HepG2 (cell line): Measurements from ENCODE around the gene CAMSAP1. TPM values are rescaled to one million over a fixed set of nuclear protein-coding genes. Genes with fewer than 3 reads are reported as not detected.
A peak's percentile ranks its signal among the peaks of the same experiment; 100 is the strongest.

Source experiments
- FOXP4 ChIP-seq: sonication (generic); formaldehyde crosslinking; IDR thresholded peaks from 2 replicates; pipeline ENCODE4 v1.4.0; 2020; ENCODE audit warnings: missing genetic modification reagents
- HNRNPLL ChIP-seq: fragments of 200-400 bp; formaldehyde crosslinking; IDR thresholded peaks from 2 replicates; pipeline ENCODE4 v1.6.1; 2017; ENCODE audit warnings: mild to moderate bottlenecking, low read depth, low read length; ENCODE audit not compliant: poor library complexity, severe bottlenecking
- HOXA3 ChIP-seq: sonication (generic); formaldehyde crosslinking; IDR thresholded peaks from 2 replicates; pipeline ENCODE4 v1.5.0; 2020; ENCODE audit warnings: missing genetic modification reagents
- IRF2 ChIP-seq: IDR thresholded peaks from 2 replicates; pipeline ENCODE4 v1.6.1; 2018; ENCODE audit warnings: missing genetic modification reagents, missing compliant biosample characterization
- LRRFIP1 ChIP-seq: sonication (generic); formaldehyde crosslinking; conservative IDR thresholded peaks from 2 replicates; pipeline ENCODE4 v1.4.0; 2020; ENCODE audit warnings: missing genetic modification reagents
- MTF1 ChIP-seq: sonication (generic); formaldehyde crosslinking; IDR thresholded peaks from 2 replicates; pipeline ENCODE4 v1.5.0; 2020; ENCODE audit warnings: missing genetic modification reagents
- POGZ ChIP-seq: sonication (generic); formaldehyde crosslinking; IDR thresholded peaks from 2 replicates; pipeline ENCODE4 v1.4.0; 2020; ENCODE audit warnings: mild to moderate bottlenecking, missing genetic modification reagents
- REXO4 ChIP-seq: sonication (generic); formaldehyde crosslinking; IDR thresholded peaks from 2 replicates; pipeline ENCODE4 v1.8.0; 2022; ENCODE audit warnings: missing genetic modification reagents, mild to moderate bottlenecking, borderline replicate concordance
- SALL2 ChIP-seq: sonication (generic); formaldehyde crosslinking; IDR thresholded peaks from 2 replicates; pipeline ENCODE4 v1.8.1; 2023; ENCODE audit warnings: mild to moderate bottlenecking, missing genetic modification reagents, inconsistent platforms
- SRF ChIP-seq: IDR thresholded peaks from 2 replicates; pipeline ENCODE4 v1.6.1; 2011; ENCODE audit warnings: mild to moderate bottlenecking, low read depth, low read length, moderate library complexity
- TCF7L2 ChIP-seq: IDR thresholded peaks from 2 replicates; pipeline ENCODE4 v1.6.1; 2011; ENCODE audit warnings: mild to moderate bottlenecking, low read depth, low read length, moderate library complexity
- THAP7 ChIP-seq: sonication (generic); formaldehyde crosslinking; IDR thresholded peaks from 2 replicates; pipeline ENCODE4 v1.8.1; 2023; ENCODE audit warnings: mild to moderate bottlenecking, missing genetic modification reagents
- ZFP90 ChIP-seq: sonication (generic); formaldehyde crosslinking; IDR thresholded peaks from 2 replicates; pipeline ENCODE4 v1.8.0; 2022; ENCODE audit warnings: missing genetic modification reagents, mild to moderate bottlenecking, inconsistent platforms, borderline replicate concordance
- ZFX ChIP-seq: sonication (generic); formaldehyde crosslinking; IDR thresholded peaks from 2 replicates; pipeline ENCODE4 v1.4.0; 2020; ENCODE audit warnings: mild to moderate bottlenecking, low read depth, missing genetic modification reagents, moderate library complexity
- ZNF225 ChIP-seq: sonication (generic); formaldehyde crosslinking; IDR thresholded peaks from 2 replicates; pipeline ENCODE4 v1.4.0; 2020; ENCODE audit warnings: mild to moderate bottlenecking, missing genetic modification reagents
- ZNF232 ChIP-seq: sonication (generic); formaldehyde crosslinking; IDR thresholded peaks from 2 replicates; pipeline ENCODE4 v1.4.0; 2020; ENCODE audit warnings: missing genetic modification reagents, borderline replicate concordance
- ZNF30 ChIP-seq: sonication (generic); formaldehyde crosslinking; IDR thresholded peaks from 2 replicates; pipeline ENCODE4 v1.5.0; 2020; ENCODE audit warnings: mild to moderate bottlenecking, missing genetic modification reagents
- ZNF326 ChIP-seq: sonication (generic); formaldehyde crosslinking; IDR thresholded peaks from 2 replicates; pipeline ENCODE4 v1.4.0; 2020; ENCODE audit warnings: missing genetic modification reagents, borderline replicate concordance
- ZNF441 ChIP-seq: sonication (generic); formaldehyde crosslinking; IDR thresholded peaks from 2 replicates; pipeline ENCODE4 v1.7.0; 2021; ENCODE audit warnings: missing genetic modification reagents, borderline replicate concordance
- ZNF678 ChIP-seq: sonication (generic); formaldehyde crosslinking; IDR thresholded peaks from 2 replicates; pipeline ENCODE4 v1.4.0; 2020; ENCODE audit warnings: mild to moderate bottlenecking, missing genetic modification reagents
- polyA plus RNA-seq, 8 experiments: library from polyadenylated mRNA; depleted of rRNA in 3 of 8; stranded (reverse) in 7 of 8; unstranded in 1 of 8; fragments of >200 nt; fragmentation: Illumina TruSeq in 4 of 8; extraction: Trizol in 4 of 8; gene quantifications; 2 replicates each; pipeline versions ENCODE4 v1.2.1 to v1.2.3, GENCODE V29; 2011 to 2016; ENCODE audit warnings: low read depth in 4 of 8, missing spikeins in 1 of 8, mixed read lengths in 1 of 8; ENCODE audit not compliant: insufficient read depth in 1 of 8
- total RNA-seq, 5 experiments: library from RNA; depleted of rRNA; stranded (reverse); fragments of >200 nt; fragmentation: Illumina TruSeq; extraction: Trizol; gene quantifications; 2 replicates each; pipeline ENCODE4 v1.2.3, GENCODE V29; 2016; ENCODE audit warnings: low read depth in 1 of 5
- TF ChIP-seq, protein P1 (sequence below): IDR thresholded peaks from 2 replicates; pipeline ENCODE4 v1.6.1; 2016; ENCODE audit warnings: mild to moderate bottlenecking
- TF ChIP-seq, protein P2 (sequence below): sonication (generic); formaldehyde crosslinking; IDR thresholded peaks from 2 replicates; pipeline ENCODE4 v1.9.0; 2021; ENCODE audit warnings: missing genetic modification reagents, borderline replicate concordance

The CAMSAP1 gene
- total and polyA plus RNA-seq, 2 of the 13 experiments (the other 11 are each of a cell fraction or from before 2014, with no cell fraction given), result 3.8 to 12.4 TPM

GRCh38 chr9:135908093-135908753, 877 bp upstream of the CAMSAP1 start (continued):
- TF ChIP-seq ZNF326 (CRISPR knock-in tag) (no peak), REXO4 (0 out of 2 replicates have a peak, but pooled peaks have one; percentile 38), ZNF30 (CRISPR knock-in tag) (no peak), ZNF678 (no peak), LRRFIP1 (CRISPR knock-in tag) (no peak), HOXA3 (peak; percentile 53), POGZ (CRISPR knock-in tag) (no peak; the same call in 1 of the 2 replicates), SRF (no peak), ZFP90 (CRISPR knock-in tag) (peak; percentile 77; the same call in 1 of the 2 replicates), ZNF225 (CRISPR knock-in tag) (peak; percentile 77; the same call in 1 of the 2 replicates), ZFX (CRISPR knock-in tag) (peak; percentile 37; the same call in 1 of the 2 replicates), SALL2 (CRISPR knock-in tag) (peak; percentile 9; the same call in 1 of the 2 replicates), ZNF441 (CRISPR knock-in tag) (no peak), IRF2 (CRISPR knock-in tag) (no peak), ZNF232 (CRISPR knock-in tag) (0 out of 2 replicates have a peak, but pooled peaks have one; percentile 27), HNRNPLL (peak; percentile 68), TCF7L2 (no peak), FOXP4 (no peak), MTF1 (CRISPR knock-in tag) (0 out of 2 replicates have a peak, but pooled peaks have one; percentile 57), THAP7 (no peak)
- TF ChIP-seq, protein P1, sequence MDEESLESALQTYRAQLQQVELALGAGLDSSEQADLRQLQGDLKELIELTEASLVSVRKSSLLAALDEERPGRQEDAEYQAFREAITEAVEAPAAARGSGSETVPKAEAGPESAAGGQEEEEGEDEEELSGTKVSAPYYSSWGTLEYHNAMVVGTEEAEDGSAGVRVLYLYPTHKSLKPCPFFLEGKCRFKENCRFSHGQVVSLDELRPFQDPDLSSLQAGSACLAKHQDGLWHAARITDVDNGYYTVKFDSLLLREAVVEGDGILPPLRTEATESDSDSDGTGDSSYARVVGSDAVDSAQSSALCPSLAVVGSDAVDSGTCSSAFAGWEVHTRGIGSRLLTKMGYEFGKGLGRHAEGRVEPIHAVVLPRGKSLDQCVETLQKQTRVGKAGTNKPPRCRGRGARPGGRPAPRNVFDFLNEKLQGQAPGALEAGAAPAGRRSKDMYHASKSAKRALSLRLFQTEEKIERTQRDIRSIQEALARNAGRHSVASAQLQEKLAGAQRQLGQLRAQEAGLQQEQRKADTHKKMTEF (CRISPR knock-in tag), result peak; percentile 60; the same call in 1 of the 2 replicates
- TF ChIP-seq, protein P2, sequence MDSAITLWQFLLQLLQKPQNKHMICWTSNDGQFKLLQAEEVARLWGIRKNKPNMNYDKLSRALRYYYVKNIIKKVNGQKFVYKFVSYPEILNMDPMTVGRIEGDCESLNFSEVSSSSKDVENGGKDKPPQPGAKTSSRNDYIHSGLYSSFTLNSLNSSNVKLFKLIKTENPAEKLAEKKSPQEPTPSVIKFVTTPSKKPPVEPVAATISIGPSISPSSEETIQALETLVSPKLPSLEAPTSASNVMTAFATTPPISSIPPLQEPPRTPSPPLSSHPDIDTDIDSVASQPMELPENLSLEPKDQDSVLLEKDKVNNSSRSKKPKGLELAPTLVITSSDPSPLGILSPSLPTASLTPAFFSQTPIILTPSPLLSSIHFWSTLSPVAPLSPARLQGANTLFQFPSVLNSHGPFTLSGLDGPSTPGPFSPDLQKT (CRISPR knock-in tag), result 0 out of 2 replicates have a peak, but pooled peaks have one; percentile 34
